Globus pallidus (tissue), 1 donor: ENCODE data around the gene PSTPIP1.

Experiments
- DNase-seq: peaks from one replicate; pipeline ENCODE4 v3.0.0-alpha.2; 2015; ENCODE audit warnings: low spot score

Gene PSTPIP1

GRCh38 chr15:77070180-77070494, 75.2 kb downstream of the PSTPIP1 start:
- DNase-seq, result no peak

DNA sequence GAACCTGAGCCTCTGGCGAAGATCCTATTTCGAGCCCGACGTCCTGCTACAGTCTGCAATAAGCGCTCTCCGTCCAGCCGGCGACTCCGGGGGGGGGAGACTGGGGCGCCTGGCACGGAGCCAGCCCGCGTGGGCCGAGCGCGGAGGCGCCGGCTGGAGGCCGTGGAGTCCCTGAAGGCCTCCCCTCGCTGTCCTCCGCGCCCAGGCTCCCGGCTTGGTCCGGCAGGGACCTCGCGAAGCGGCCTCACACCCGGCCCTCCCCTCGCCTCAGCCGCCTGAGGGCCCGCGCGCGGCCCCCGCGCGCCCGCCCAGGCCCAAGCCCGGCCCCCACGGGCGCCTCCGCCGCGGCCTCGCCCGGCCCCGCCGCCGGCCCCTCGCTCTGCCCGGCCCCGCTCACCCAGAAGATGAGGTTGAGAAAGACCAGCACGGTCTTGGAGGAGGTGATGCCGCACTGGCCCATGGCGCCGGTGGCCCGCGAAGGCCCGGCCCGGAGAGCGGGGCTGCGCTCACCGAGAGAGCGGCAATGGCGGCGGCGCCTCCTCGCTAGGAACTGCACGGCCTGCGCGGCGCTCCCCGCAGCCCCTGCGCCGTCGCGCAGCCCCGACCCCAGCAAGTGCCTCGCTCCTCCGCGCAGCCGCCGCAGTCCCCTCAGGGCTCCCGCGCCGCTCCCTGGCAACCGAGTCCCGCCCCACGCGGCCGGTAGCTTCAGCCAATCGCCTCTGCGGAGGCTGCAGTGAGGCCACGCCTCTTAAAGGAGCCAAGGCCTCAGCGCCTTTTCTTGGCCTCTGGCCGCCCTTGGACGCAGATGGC, 75.8 kb downstream of the PSTPIP1 start, which contains the start of gene TSPAN3:
Gene TSPAN3, minus strand, starts transcription at position 615 of the 810 bp plus-strand sequence. Its CDS starts 155 bp downstream, at position 460.
- DNase-seq, result peak; percentile 92

GRCh38 chr15:77071305-77072223, 76.6 kb downstream of the PSTPIP1 start:
- DNase-seq, result no peak

GRCh38 chr15:77074350-77074749, 79.4 kb downstream of the PSTPIP1 start:
- DNase-seq, result no peak

DNA sequence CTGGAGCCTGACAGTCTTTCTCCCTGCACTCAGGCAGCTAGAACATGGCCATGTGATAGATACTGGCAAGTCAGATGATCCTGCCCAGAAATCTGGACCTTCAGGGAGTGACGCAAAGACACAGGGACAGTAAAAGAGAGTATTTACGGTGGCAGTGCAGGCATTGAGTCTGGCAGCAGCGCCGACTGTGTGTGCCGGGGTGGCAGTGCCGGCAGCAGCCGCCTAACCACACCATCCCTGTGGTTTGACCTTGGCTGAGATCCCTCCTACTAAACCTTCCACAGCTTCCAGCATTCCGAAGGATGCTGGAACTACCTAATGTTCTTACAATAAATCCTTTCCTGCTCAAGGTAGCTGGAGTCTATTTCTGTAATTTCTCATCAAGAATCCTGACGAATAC, 80.6 kb downstream of the PSTPIP1 start:
- DNase-seq, result peak; percentile 57

DNA sequence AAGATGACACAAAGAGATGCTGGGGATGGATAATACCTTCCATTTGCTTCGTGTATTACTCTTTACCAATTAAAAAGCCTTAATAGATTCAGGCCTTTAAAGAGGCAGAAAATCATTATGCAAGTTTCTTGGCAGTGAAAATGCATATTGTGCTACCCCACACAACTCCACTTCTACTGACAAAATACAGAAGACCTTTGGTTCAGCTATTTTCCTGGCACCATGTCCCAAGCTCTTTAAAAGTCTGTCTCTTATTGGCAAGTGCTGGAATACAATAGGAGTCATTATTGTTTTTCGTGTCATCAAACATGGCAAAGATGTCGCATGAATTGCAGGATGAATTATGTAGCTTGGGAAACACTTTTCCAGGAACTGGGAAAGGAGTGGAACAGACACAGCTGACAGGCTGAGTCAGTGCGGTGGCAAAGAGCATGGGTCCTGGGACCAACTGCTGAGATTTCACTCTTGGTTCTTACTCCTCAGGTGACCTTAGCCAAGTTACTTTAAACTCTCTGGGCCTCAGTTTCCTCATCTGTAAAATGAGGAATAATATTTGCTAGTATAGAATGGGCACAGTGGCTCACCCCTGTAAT, 81.5 kb downstream of the PSTPIP1 start:
- peak; percentile 71 for DNase-seq

- no peak for DNase-seq
Measured at GRCh38 chr15:77081971-77082370, 87.0 kb downstream of the PSTPIP1 start.

GRCh38 chr15:77083381-77084160, 88.6 kb downstream of the PSTPIP1 start:
- DNase-seq, result peak; percentile 63

GRCh38 chr15:77084436-77084835, 89.5 kb downstream of the PSTPIP1 start:
- no peak for DNase-seq

DNA sequence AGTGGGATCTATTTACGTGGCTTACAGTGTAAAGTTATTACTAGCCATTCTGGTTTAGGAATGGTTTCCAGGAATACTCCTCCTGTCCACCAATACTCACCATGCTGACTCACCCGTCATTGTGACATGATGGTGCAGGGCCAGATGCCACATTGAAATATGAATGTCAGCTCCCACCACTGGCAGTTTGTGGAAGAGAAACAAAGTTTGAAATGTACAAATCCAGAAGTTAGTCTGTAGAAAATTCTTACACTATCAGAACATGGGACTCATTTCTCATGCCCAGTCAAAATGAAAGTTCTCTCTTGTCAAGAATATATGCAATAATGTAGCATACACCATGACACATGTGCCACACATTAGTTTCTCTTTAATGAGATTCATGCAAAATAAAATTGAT, 90.4 kb downstream of the PSTPIP1 start:
- no peak for DNase-seq
